ENCODE results near the gene TBC1D23. TPM values are rescaled to one million over a fixed set of nuclear protein-coding genes. Genes with fewer than 3 reads are reported as not detected.
A peak's percentile ranks its signal among the peaks of the same experiment; 100 is the strongest.

Gene TBC1D23
- polyA plus RNA-seq, 1 donor (not counting 4 experiments of a cell fraction or from before 2014, with no cell fraction given), result 42.4 TPM

- no peaks in the 10 kb centered on the region for H3K9me3 ChIP-seq (ENCODE audit: control insufficient read depth, low read depth, low read length)
- no peak for DNase-seq (ENCODE audit: low read depth, low spot score)
- no peaks in the 10 kb centered on the region for H3K9me1 ChIP-seq (ENCODE audit: control insufficient read depth, extremely low read depth, insufficient read depth, low read length)
- dilution Hi-C loops (cut with MboI; ENCODE audit: extremely low pct_ligation_motif_present, low sequenced_read_pairs), result no loop called here
- H3K4me2 ChIP-seq (ENCODE audit: control insufficient read depth, extremely low read depth, insufficient read depth, low read depth, low read length), result no peak overlapping the region
- H2AFZ ChIP-seq (ENCODE audit: control insufficient read depth, low read length), result peak overlapping the region; percentile 44
- H3K27ac ChIP-seq (ENCODE audit: control insufficient read depth, insufficient read depth, low read length), result peak overlapping the region; percentile 13
- H3K79me2 ChIP-seq (ENCODE audit: control insufficient read depth, insufficient read depth, low read length), result no peaks in the 10 kb centered on the region
- peaks cover 6% of the 10 kb centered on the region for H3K4me1 ChIP-seq (ENCODE audit: control insufficient read depth, extremely low read depth, insufficient read depth, low read length)
- no peaks in the 10 kb centered on the region for H3K27me3 ChIP-seq (ENCODE audit: control insufficient read depth, extremely low read depth, insufficient read depth, low read length)
- TF ChIP-seq EZH2 (IDR thresholded peaks at IDR 0.05; ENCODE audit: low read length) (no peak), CTCF (optimal IDR thresholded peaks at IDR 0.05 in 1 of 3, IDR thresholded peaks at IDR 0.05 in 1 of 3, conservative IDR thresholded peaks at IDR 0.05 in 1 of 3; ENCODE audit: extremely low read depth in 1 of 3, insufficient read depth in 2 of 3, low read length in 3 of 3) (no peak)
- H4K20me1 ChIP-seq (ENCODE audit: control insufficient read depth, extremely low read depth, insufficient read depth, low read length), result no peaks in the 10 kb centered on the region
- FAIRE-seq, result peak; percentile 94
- peaks cover 5 to 13% of the 10 kb centered on the region in 2 experiments for H3K36me3 ChIP-seq (ENCODE audit: control insufficient read depth in 2 of 2, extremely low read depth in 1 of 2, insufficient read depth in 2 of 2, low read length in 2 of 2)
- H3K9ac ChIP-seq (ENCODE audit: control insufficient read depth, extremely low read depth, insufficient read depth, low read length), result no peak overlapping the region
- H3K4me3 ChIP-seq (ENCODE audit: control insufficient read depth in 2 of 3, extremely low read depth in 1 of 3, insufficient read depth in 2 of 3, low read depth in 1 of 3, low read length in 3 of 3), result no peak overlapping the region
Observed at GRCh38 chr3:100297784-100298183, 37.0 kb downstream of the TBC1D23 start.

GRCh38 chr3:100299016-100299415 lies 38.2 kb downstream of the TBC1D23 start:
- Histone ChIP-seq H3K27ac (ENCODE audit: control insufficient read depth, insufficient read depth, low read length) (no peak overlapping the region), H3K9me3 (ENCODE audit: control insufficient read depth, low read depth, low read length) (no peaks in the 10 kb centered on the region), H2AFZ (ENCODE audit: control insufficient read depth, low read length) (no peak overlapping the region), H3K36me3 (ENCODE audit: control insufficient read depth in 2 of 2, extremely low read depth in 1 of 2, insufficient read depth in 2 of 2, low read length in 2 of 2) (peaks cover 5 to 13% of the 10 kb centered on the region in 2 experiments), H3K9ac (ENCODE audit: control insufficient read depth, extremely low read depth, insufficient read depth, low read length) (no peak overlapping the region), H3K27me3 (ENCODE audit: control insufficient read depth, extremely low read depth, insufficient read depth, low read length) (no peaks in the 10 kb centered on the region), H3K79me2 (ENCODE audit: control insufficient read depth, insufficient read depth, low read length) (no peaks in the 10 kb centered on the region), H3K4me2 (ENCODE audit: control insufficient read depth, extremely low read depth, insufficient read depth, low read depth, low read length) (no peak overlapping the region), H3K4me1 (ENCODE audit: control insufficient read depth, extremely low read depth, insufficient read depth, low read length) (peaks cover 6% of the 10 kb centered on the region), H4K20me1 (ENCODE audit: control insufficient read depth, extremely low read depth, insufficient read depth, low read length) (no peaks in the 10 kb centered on the region), H3K4me3 (ENCODE audit: control insufficient read depth in 2 of 3, extremely low read depth in 1 of 3, insufficient read depth in 2 of 3, low read depth in 1 of 3, low read length in 3 of 3) (no peak overlapping the region), H3K9me1 (ENCODE audit: control insufficient read depth, extremely low read depth, insufficient read depth, low read length) (no peaks in the 10 kb centered on the region)
- FAIRE-seq (no peak), DNase-seq (ENCODE audit: low read depth, low spot score) (no peak)
- no peak for TF ChIP-seq CTCF (optimal IDR thresholded peaks at IDR 0.05 in 1 of 3, IDR thresholded peaks at IDR 0.05 in 1 of 3, conservative IDR thresholded peaks at IDR 0.05 in 1 of 3; ENCODE audit: extremely low read depth in 1 of 3, insufficient read depth in 2 of 3, low read length in 3 of 3)
- no peak for TF ChIP-seq EZH2 (IDR thresholded peaks at IDR 0.05; ENCODE audit: low read length)
- dilution Hi-C loops (cut with MboI; ENCODE audit: extremely low pct_ligation_motif_present, low sequenced_read_pairs), result no loop called here

All from keratinocyte (primary cell).